Activated T-cell treated with anti-CD3 and anti-CD28 coated beads, Interleukin-2, amount 50 U/mL, for 48 hours (primary cell): ENCODE measurements around the gene NTN4.
"Not testable (repeated sequence)": the region's sequence is repeated elsewhere in the genome, so short reads cannot be mapped to it uniquely, and the experiment has no call there.

Source experiments
- DNase-seq, 2 experiments: peaks; one replicate each; pipeline ENCODE4 v3.0.0-alpha.2; 2020

The NTN4 gene

GRCh38 chr12:95621725-95622124 is 168.8 kb downstream of the NTN4 start:
- DNase-seq, result no peak

DNA sequence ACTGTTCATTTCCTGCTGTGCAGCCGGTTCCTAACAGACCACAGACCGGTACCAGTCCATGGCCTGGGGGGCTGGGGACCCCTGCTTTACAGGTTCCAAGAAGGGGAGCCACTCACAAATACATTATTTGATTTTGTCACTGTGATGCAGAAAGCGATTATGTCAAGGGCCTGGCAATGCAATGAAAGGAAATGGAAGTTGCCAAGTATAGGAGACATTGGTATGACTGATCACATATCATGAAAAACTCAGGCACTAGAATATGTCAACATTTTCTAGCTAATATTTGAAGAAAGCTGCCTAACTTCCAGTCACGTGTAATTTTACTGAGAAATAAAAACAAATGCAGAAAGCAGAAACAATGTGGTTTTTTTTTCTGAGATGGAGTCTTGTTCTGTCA is 170.4 kb downstream of the NTN4 start:
- no peak for DNase-seq

DNA sequence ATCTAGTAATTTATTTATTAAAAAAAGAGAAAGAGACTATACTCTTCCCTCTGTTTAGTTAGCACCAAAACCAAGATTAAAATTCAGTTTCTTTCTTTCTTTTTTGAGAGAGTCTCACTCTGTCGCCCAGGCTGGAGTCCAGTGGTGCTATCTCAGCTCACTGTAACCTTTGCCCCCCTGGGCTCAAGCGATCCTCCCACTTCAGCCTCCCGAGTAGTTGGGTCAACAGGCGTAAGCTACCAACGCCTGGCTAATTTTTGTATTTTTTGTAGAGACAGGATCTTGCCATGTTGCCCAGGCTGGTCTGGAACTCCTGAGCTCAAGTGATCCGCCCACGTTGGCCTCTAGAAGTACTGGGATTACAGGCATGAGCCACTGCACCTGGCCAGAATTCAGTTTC is 174.1 kb downstream of the NTN4 start:
- not testable (repeated sequence) for DNase-seq

DNA sequence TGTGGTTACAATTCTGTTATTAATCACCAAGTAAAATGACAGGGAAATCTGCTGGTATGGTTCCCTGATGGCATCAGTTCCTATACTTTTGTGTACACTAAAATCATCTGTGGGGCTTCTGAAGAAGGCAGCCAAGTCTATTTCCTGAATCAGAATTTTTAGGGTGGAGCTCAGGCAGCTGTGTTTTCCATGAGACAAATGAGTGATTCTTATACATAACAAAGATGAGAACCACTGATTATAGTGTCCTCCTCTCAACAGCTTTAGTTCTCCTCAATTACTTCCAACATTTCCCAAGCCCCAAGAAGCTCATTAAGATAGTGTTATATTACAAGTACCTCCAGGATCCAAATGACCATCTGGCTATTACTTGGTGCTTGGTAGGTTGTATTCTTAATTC is 174.8 kb downstream of the NTN4 start:
- DNase-seq, result no peak

DNA sequence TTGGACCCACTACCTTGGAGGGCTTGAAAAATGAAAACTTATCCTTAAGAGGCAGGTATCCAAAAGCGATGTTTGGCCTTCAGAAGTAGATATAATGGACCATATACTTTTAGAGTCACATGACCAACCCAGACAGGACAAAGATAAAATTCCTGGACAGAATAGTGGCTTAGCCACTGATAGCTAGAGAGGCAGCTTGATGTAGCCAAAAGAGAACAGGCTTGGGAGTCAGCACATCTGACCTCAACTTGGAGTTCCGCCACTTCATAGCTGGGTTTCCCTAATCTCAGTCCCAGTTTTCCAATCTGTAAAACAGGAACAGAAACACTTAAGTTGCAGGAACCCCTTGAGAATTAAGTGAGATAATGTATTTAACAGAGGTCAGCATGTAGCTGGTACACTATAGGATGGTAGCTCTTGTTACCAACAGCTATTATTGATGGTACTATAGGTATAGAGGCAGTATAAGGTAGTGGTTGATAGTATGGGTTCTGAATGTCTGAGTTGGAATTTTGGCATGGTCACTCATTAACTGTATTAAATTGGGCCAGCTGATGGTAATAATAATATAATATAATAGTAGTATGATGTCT is 176.1 kb downstream of the NTN4 start:
- no peak for DNase-seq

- no peak for DNase-seq
These were observed 177.5 kb downstream of the NTN4 start for GRCh38 chr12:95613021-95613420.

DNA sequence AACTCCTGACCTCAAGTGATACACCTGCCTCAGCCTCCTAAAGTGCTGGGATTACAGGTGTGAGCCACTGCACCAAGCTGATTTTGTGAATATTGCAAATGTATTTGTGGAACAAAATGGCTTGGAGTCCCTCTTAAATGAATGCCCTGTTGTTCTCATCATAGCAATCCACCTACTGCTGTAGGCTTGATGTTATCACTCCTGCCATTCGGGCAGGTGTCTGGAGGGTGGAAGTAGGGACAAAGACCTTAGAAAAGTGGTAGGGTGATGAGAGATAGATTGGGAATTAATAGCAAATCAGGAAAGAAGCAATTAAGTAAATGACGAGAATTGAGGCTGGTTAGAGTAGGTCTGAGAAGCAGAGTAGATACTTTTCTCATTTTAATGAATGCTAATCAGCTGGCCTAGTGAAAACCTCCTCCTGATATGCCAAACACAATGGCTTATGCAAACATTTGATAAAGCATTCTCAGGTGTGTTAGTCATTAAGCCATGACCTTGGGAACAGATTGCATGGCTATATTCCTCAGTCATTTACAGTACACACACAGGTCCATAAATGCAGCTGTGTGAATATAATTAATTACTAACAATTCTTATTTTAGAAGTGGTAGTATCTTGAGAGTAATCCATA is 178.8 kb downstream of the NTN4 start:
- DNase-seq, result no peak

- DNase-seq, result no peak
These were observed 182.1 kb downstream of the NTN4 start for GRCh38 chr12:95608252-95609033.
